M059J (cell line): ENCODE data around the gene UBAC1. TPM values are rescaled to one million over a fixed set of nuclear protein-coding genes. Genes with fewer than 3 reads are reported as not detected.
"Not testable (repeated sequence)": the region's sequence is repeated elsewhere in the genome, so short reads cannot be mapped to it uniquely, and the experiment has no call there.

Experiments used
- DNase-seq: peaks from one replicate; pipeline ENCODE4 v3.0.0-alpha.2; 2012; ENCODE audit warnings: low read depth
- total RNA-seq: library from RNA; depleted of rRNA; stranded (reverse); fragments of >200 nt; shearing (Covaris generic); gene quantifications from 2 replicates; pipeline ENCODE4 v1.2.3, GENCODE V29; 2014

UBAC1 gene
- total RNA-seq, 1 experiment from 2014 or later, result 54.6 TPM

- no peak for DNase-seq
These were observed 59.3 kb downstream of the UBAC1 start for GRCh38 chr9:135901826-135902225.

- DNase-seq, result no peak
These were observed 60.0 kb downstream of the UBAC1 start for GRCh38 chr9:135901031-135901758.

- DNase-seq, result peak; percentile 50
These were observed 62.4 kb downstream of the UBAC1 start for GRCh38 chr9:135898634-135899407.

- no peak for DNase-seq
These were observed 64.5 kb downstream of the UBAC1 start for GRCh38 chr9:135896626-135897025.

- DNase-seq, result no peak
These were observed 65.0 kb downstream of the UBAC1 start for GRCh38 chr9:135896205-135896604.

- DNase-seq, result no peak
These were observed 65.8 kb downstream of the UBAC1 start for GRCh38 chr9:135895202-135895848.

- no peak for DNase-seq
These were observed 68.1 kb downstream of the UBAC1 start for GRCh38 chr9:135893104-135893503.

GRCh38 chr9:135892327-135892726 is 68.8 kb downstream of the UBAC1 start:
- DNase-seq, result not testable (repeated sequence)

GRCh38 chr9:135891027-135891631 is 70.0 kb downstream of the UBAC1 start:
- no peak for DNase-seq

- no peak for DNase-seq
These were observed 70.8 kb downstream of the UBAC1 start for GRCh38 chr9:135890190-135891026.

GRCh38 chr9:135889564-135890189 is 71.5 kb downstream of the UBAC1 start:
- no peak for DNase-seq

- DNase-seq, result no peak
These were observed 72.3 kb downstream of the UBAC1 start for GRCh38 chr9:135888766-135889394.

GRCh38 chr9:135888126-135888765 is 72.9 kb downstream of the UBAC1 start:
- no peak for DNase-seq

- no peak for DNase-seq
These were observed 73.6 kb downstream of the UBAC1 start for GRCh38 chr9:135887585-135888050.

- peak; percentile 43 for DNase-seq
These were observed 74.1 kb downstream of the UBAC1 start for GRCh38 chr9:135887021-135887507.

- no peak for DNase-seq
These were observed 74.8 kb downstream of the UBAC1 start for GRCh38 chr9:135886147-135886981.

GRCh38 chr9:135885100-135885853 is 75.9 kb downstream of the UBAC1 start:
- peak; percentile 21 for DNase-seq
